Osteoblast (primary cell): ENCODE measurements around the gene IZUMO1R. TPM values are rescaled to one million over a fixed set of nuclear protein-coding genes. Genes with fewer than 3 reads are reported as not detected.

Experiments
- DNase-seq: peaks from one replicate; pipeline ENCODE4 v3.0.0; 2011; ENCODE audit warnings: low spot score, mixed read lengths; ENCODE audit not compliant: insufficient read length; ENCODE audit errors: missing footprints
- H2AFZ ChIP-seq: 2 replicates; pipeline ENCODE4 v1.6.0; 2011; ENCODE audit warnings: mild to moderate bottlenecking, low read length
- H3K27ac ChIP-seq: 2 replicates; pipeline ENCODE4 v1.5.1; 2011; ENCODE audit warnings: mild to moderate bottlenecking, low read depth, low read length, moderate library complexity
- H3K27me3 ChIP-seq: 2 replicates; pipeline ENCODE4 v1.6.0; 2012; ENCODE audit warnings: mild to moderate bottlenecking, control low read depth, inconsistent platforms, low read length, moderate library complexity; ENCODE audit not compliant: insufficient read depth
- H3K36me3 ChIP-seq: 2 replicates; pipeline ENCODE4 v1.5.1; 2011; ENCODE audit warnings: mild to moderate bottlenecking, low read length, control low read depth, moderate library complexity; ENCODE audit not compliant: insufficient read depth
- H3K4me1 ChIP-seq: 2 replicates; pipeline ENCODE4 v1.5.1; 2011; ENCODE audit warnings: mild to moderate bottlenecking, low read length, control low read depth, moderate library complexity; ENCODE audit not compliant: insufficient read depth
- H3K4me2 ChIP-seq: 2 replicates; pipeline ENCODE4 v1.6.0; 2011; ENCODE audit warnings: mild to moderate bottlenecking, low read length; ENCODE audit not compliant: insufficient read depth
- H3K4me3 ChIP-seq: fragments of 200-600 bp; sonication (generic); 3 replicates; pipeline ENCODE4 v1.5.1; 2012; ENCODE audit warnings: mild to moderate bottlenecking, low read length, inconsistent platforms; ENCODE audit not compliant: insufficient read depth
- H3K79me2 ChIP-seq: 2 replicates; pipeline ENCODE4 v1.6.0; 2012; ENCODE audit warnings: mild to moderate bottlenecking, low read length, control low read depth, inconsistent platforms; ENCODE audit not compliant: insufficient read depth
- H3K9me3 ChIP-seq: 2 replicates; pipeline ENCODE4 v1.5.1; 2011; ENCODE audit warnings: low read depth, low read length, control low read depth
- H4K20me1 ChIP-seq: 2 replicates; pipeline ENCODE4 v1.6.0; 2012; ENCODE audit warnings: mild to moderate bottlenecking, low read length, control low read depth; ENCODE audit not compliant: insufficient read depth
- total RNA-seq: library from RNA; depleted of rRNA; stranded (reverse); fragments of >200 nt; gene quantifications from 2 replicates; pipeline ENCODE4 v1.2.3, GENCODE V29; 2012
- TF ChIP-seq, protein P1 (sequence below): IDR thresholded peaks from 2 replicates; pipeline ENCODE4 v1.5.1; 2011; ENCODE audit warnings: mild to moderate bottlenecking, low read depth, low read length, moderate library complexity; ENCODE audit errors: extremely low read depth

The IZUMO1R gene
- total RNA-seq, 1 donor = not detected

DNA sequence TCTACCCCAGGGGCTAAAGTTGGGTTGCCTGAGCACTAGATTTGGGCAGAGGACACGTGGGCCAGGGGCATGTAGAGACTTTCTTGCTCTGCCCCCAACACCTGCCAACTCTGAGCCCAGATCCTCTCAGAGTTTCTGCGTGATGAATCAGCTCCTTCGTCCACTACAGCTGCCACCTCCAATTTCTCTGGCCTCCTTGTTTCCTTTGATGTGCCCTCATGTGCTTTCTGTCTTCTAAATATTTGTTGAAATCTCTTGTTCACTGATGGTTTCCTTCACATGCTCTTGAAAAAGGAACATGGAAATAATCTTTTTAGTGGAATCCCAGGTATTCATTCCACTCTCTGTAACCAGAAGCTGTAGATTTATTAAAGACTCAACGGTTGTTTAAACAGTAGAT lies 8.0 kb downstream of the IZUMO1R start:
- Histone ChIP-seq H3K4me3 (no peak overlapping the region), H3K27ac (no peak overlapping the region), H3K9me3 (no peaks in the 10 kb centered on the region), H3K36me3 (no peaks in the 10 kb centered on the region), H2AFZ (no peak overlapping the region), H3K4me1 (no peaks in the 10 kb centered on the region), H3K79me2 (no peaks in the 10 kb centered on the region), H3K27me3 (no peaks in the 10 kb centered on the region), H3K4me2 (no peak overlapping the region), H4K20me1 (no peaks in the 10 kb centered on the region)
- DNase-seq = no peak
- TF ChIP-seq, protein P1, sequence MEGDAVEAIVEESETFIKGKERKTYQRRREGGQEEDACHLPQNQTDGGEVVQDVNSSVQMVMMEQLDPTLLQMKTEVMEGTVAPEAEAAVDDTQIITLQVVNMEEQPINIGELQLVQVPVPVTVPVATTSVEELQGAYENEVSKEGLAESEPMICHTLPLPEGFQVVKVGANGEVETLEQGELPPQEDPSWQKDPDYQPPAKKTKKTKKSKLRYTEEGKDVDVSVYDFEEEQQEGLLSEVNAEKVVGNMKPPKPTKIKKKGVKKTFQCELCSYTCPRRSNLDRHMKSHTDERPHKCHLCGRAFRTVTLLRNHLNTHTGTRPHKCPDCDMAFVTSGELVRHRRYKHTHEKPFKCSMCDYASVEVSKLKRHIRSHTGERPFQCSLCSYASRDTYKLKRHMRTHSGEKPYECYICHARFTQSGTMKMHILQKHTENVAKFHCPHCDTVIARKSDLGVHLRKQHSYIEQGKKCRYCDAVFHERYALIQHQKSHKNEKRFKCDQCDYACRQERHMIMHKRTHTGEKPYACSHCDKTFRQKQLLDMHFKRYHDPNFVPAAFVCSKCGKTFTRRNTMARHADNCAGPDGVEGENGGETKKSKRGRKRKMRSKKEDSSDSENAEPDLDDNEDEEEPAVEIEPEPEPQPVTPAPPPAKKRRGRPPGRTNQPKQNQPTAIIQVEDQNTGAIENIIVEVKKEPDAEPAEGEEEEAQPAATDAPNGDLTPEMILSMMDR = no peak

DNA sequence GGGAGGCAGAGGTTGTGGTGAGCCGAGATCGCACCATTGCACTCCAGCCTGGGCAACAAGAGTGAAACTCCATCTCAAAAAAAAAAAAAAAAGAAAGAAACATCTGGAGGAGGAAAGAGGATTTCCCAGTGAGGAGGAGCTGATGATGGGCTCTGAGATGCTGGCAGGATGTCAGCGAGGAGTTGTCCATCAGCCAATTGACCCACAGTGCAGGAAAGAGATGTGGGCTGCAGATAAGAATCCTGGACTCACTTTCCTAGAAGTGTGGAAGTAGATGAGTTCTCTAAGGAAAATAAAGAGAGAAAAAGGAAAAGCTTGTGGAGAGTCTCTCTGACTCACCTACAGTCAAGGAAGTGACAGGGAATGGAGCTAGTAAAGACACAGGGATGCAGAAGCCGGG lies 9.7 kb downstream of the IZUMO1R start:
- no peaks in the 10 kb centered on the region for H4K20me1 ChIP-seq
- TF ChIP-seq, protein P1 = no peak
- no peak overlapping the region for H3K4me3 ChIP-seq
- H3K36me3 ChIP-seq = no peaks in the 10 kb centered on the region
- no peaks in the 10 kb centered on the region for H3K9me3 ChIP-seq
- H3K27me3 ChIP-seq = no peaks in the 10 kb centered on the region
- no peak for DNase-seq
- no peaks in the 10 kb centered on the region for H3K4me1 ChIP-seq
- H3K4me2 ChIP-seq = no peak overlapping the region
- H3K79me2 ChIP-seq = no peaks in the 10 kb centered on the region
- no peak overlapping the region for H2AFZ ChIP-seq
- no peak overlapping the region for H3K27ac ChIP-seq

DNA sequence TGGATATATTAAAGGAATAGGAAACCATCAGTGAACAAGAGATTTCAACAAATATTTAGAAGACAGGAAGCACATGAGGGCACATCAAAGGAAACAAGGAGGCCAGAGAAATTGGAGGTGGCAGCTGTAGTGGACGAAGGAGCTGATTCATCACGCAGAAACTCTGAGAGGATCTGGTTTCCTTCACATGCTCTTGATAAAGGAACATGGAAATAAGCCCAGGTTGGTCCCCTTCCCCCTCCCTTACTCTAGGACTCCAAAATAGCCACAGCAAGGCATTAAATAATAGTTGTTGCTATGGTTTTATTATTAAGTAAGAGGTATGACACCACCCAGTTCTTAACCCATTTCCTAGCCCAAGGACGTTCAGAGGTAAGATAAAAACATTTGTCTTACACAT lies 11.3 kb downstream of the IZUMO1R start:
- no peak for DNase-seq
- no peaks in the 10 kb centered on the region for H4K20me1 ChIP-seq
- H3K4me3 ChIP-seq = no peak overlapping the region
- H3K79me2 ChIP-seq = no peaks in the 10 kb centered on the region
- no peak overlapping the region for H3K27ac ChIP-seq
- H3K4me2 ChIP-seq = no peak overlapping the region
- no peaks in the 10 kb centered on the region for H3K36me3 ChIP-seq
- no peak overlapping the region for H2AFZ ChIP-seq
- TF ChIP-seq, protein P1 = no peak
- no peaks in the 10 kb centered on the region for H3K27me3 ChIP-seq
- no peaks in the 10 kb centered on the region for H3K9me3 ChIP-seq
- no peaks in the 10 kb centered on the region for H3K4me1 ChIP-seq

DNA sequence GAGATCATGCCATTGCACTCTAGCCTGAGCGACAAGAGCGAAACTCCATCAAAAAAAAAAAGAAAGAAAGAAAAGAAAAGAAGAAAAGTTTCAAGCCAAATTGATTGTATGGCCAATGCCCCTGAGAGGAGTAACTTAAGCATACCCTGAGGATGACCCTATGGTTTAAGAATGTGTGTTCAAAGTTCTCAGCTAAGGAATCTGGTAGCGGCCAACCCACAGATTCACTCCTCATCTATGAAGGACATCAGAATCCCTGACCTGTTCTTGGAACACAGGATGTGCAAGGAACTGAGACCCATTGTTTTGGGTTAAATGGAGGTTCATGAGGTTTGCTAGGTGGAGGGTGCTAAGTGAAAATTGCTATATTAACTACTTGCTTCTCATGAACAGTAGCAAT lies 18.1 kb downstream of the IZUMO1R start:
- H4K20me1 ChIP-seq = no peaks in the 10 kb centered on the region
- H3K4me1 ChIP-seq = no peaks in the 10 kb centered on the region
- no peak for DNase-seq
- no peaks in the 10 kb centered on the region for H3K36me3 ChIP-seq
- no peak overlapping the region for H2AFZ ChIP-seq
- no peaks in the 10 kb centered on the region for H3K27me3 ChIP-seq
- TF ChIP-seq, protein P1 = no peak
- no peak overlapping the region for H3K27ac ChIP-seq
- no peaks in the 10 kb centered on the region for H3K79me2 ChIP-seq
- H3K9me3 ChIP-seq = no peaks in the 10 kb centered on the region
- no peak overlapping the region for H3K4me3 ChIP-seq
- H3K4me2 ChIP-seq = no peak overlapping the region
